ENCODE results near the gene LKAAEAR1. TPM values are rescaled to one million over a fixed set of nuclear protein-coding genes. Genes with fewer than 3 reads are reported as not detected.

The LKAAEAR1 gene
- polyA plus RNA-seq, 1 donor: 0.19 TPM

GRCh38 chr20:64042054-64042781 lies 42.0 kb downstream of the LKAAEAR1 start:
- Histone ChIP-seq H3K27me3 (ENCODE audit: control insufficient read depth, insufficient read depth, low read length) (peaks cover 93% of the 10 kb centered on the region), H3K4me3 (ENCODE audit: low read length) (no peak overlapping the region), H3K36me3 (ENCODE audit: control insufficient read depth, insufficient read depth, low read length) (no peaks in the 10 kb centered on the region), H3K27ac (ENCODE audit: low read length) (no peak overlapping the region), H3K9me3 (ENCODE audit: control insufficient read depth, low read depth, low read length) (peaks cover 4% of the 10 kb centered on the region), H3K4me1 (ENCODE audit: control insufficient read depth, insufficient read depth, low read length) (peaks cover 14% of the 10 kb centered on the region)
- no CpG with 5 or more reads among the region's 55 CpGs for WGBS (ENCODE audit: insufficient coverage, low lambda C conversion rate)
- DNase-seq: no peak

- H3K9me3 ChIP-seq (ENCODE audit: control insufficient read depth, low read depth, low read length): peaks cover 4% of the 10 kb centered on the region
- H3K27me3 ChIP-seq (ENCODE audit: control insufficient read depth, insufficient read depth, low read length): peaks cover 93% of the 10 kb centered on the region
- peaks cover 14% of the 10 kb centered on the region for H3K4me1 ChIP-seq (ENCODE audit: control insufficient read depth, insufficient read depth, low read length)
- DNase-seq: no peak
- no peak overlapping the region for H3K27ac ChIP-seq (ENCODE audit: low read length)
- no peak overlapping the region for H3K4me3 ChIP-seq (ENCODE audit: low read length)
- H3K36me3 ChIP-seq (ENCODE audit: control insufficient read depth, insufficient read depth, low read length): no peaks in the 10 kb centered on the region
- no CpG with 5 or more reads among the region's 11 CpGs for WGBS (ENCODE audit: insufficient coverage, low lambda C conversion rate)
These were observed 42.5 kb downstream of the LKAAEAR1 start for GRCh38 chr20:64041781-64042053.

GRCh38 chr20:64041040-64041780 lies 43.0 kb downstream of the LKAAEAR1 start:
- Histone ChIP-seq H3K27ac (ENCODE audit: low read length) (no peak overlapping the region), H3K27me3 (ENCODE audit: control insufficient read depth, insufficient read depth, low read length) (peaks cover 93% of the 10 kb centered on the region), H3K9me3 (ENCODE audit: control insufficient read depth, low read depth, low read length) (peaks cover 4% of the 10 kb centered on the region), H3K4me3 (ENCODE audit: low read length) (no peak overlapping the region), H3K4me1 (ENCODE audit: control insufficient read depth, insufficient read depth, low read length) (peaks cover 18% of the 10 kb centered on the region), H3K36me3 (ENCODE audit: control insufficient read depth, insufficient read depth, low read length) (no peaks in the 10 kb centered on the region)
- no CpG with 5 or more reads among the region's 15 CpGs for WGBS (ENCODE audit: insufficient coverage, low lambda C conversion rate)
- no peak for DNase-seq

GRCh38 chr20:64040231-64041039 lies 43.8 kb downstream of the LKAAEAR1 start:
- peaks cover 4% of the 10 kb centered on the region for H3K9me3 ChIP-seq (ENCODE audit: control insufficient read depth, low read depth, low read length)
- no peak overlapping the region for H3K27ac ChIP-seq (ENCODE audit: low read length)
- H3K27me3 ChIP-seq (ENCODE audit: control insufficient read depth, insufficient read depth, low read length): peaks cover 93% of the 10 kb centered on the region
- no peak for DNase-seq
- H3K4me3 ChIP-seq (ENCODE audit: low read length): no peak overlapping the region
- peaks cover 18% of the 10 kb centered on the region for H3K4me1 ChIP-seq (ENCODE audit: control insufficient read depth, insufficient read depth, low read length)
- H3K36me3 ChIP-seq (ENCODE audit: control insufficient read depth, insufficient read depth, low read length): peaks cover 3% of the 10 kb centered on the region
- no CpG with 5 or more reads among the region's 12 CpGs for WGBS (ENCODE audit: insufficient coverage, low lambda C conversion rate)

GRCh38 chr20:64039293-64040160 lies 44.7 kb downstream of the LKAAEAR1 start:
- WGBS (ENCODE audit: insufficient coverage, low lambda C conversion rate): no CpG with 5 or more reads among the region's 17 CpGs
- no peak for DNase-seq
- H3K4me3 ChIP-seq (ENCODE audit: low read length): no peak overlapping the region
- H3K9me3 ChIP-seq (ENCODE audit: control insufficient read depth, low read depth, low read length): peaks cover 4% of the 10 kb centered on the region
- peaks cover 18% of the 10 kb centered on the region for H3K4me1 ChIP-seq (ENCODE audit: control insufficient read depth, insufficient read depth, low read length)
- H3K27me3 ChIP-seq (ENCODE audit: control insufficient read depth, insufficient read depth, low read length): peaks cover 90% of the 10 kb centered on the region
- H3K27ac ChIP-seq (ENCODE audit: low read length): no peak overlapping the region
- peaks cover 12% of the 10 kb centered on the region for H3K36me3 ChIP-seq (ENCODE audit: control insufficient read depth, insufficient read depth, low read length)

- Histone ChIP-seq H3K4me3 (ENCODE audit: low read length) (peak overlapping the region; percentile 35), H3K9me3 (ENCODE audit: control insufficient read depth, low read depth, low read length) (peaks cover 7% of the 10 kb centered on the region), H3K27ac (ENCODE audit: low read length) (no peak overlapping the region), H3K36me3 (ENCODE audit: control insufficient read depth, insufficient read depth, low read length) (peaks cover 20% of the 10 kb centered on the region), H3K27me3 (ENCODE audit: control insufficient read depth, insufficient read depth, low read length) (peaks cover 82% of the 10 kb centered on the region), H3K4me1 (ENCODE audit: control insufficient read depth, insufficient read depth, low read length) (peaks cover 18% of the 10 kb centered on the region)
- no CpG with 5 or more reads among the region's 91 CpGs for WGBS (ENCODE audit: insufficient coverage, low lambda C conversion rate)
- peak; percentile 72 to 80 for DNase-seq
These were observed 45.5 kb downstream of the LKAAEAR1 start for GRCh38 chr20:64038565-64039292.

GRCh38 chr20:64038224-64038564 lies 46.0 kb downstream of the LKAAEAR1 start:
- Histone ChIP-seq H3K9me3 (ENCODE audit: control insufficient read depth, low read depth, low read length) (peaks cover 7% of the 10 kb centered on the region), H3K36me3 (ENCODE audit: control insufficient read depth, insufficient read depth, low read length) (peaks cover 25% of the 10 kb centered on the region), H3K27ac (ENCODE audit: low read length) (no peak overlapping the region), H3K27me3 (ENCODE audit: control insufficient read depth, insufficient read depth, low read length) (peaks cover 80% of the 10 kb centered on the region), H3K4me3 (ENCODE audit: low read length) (no peak overlapping the region), H3K4me1 (ENCODE audit: control insufficient read depth, insufficient read depth, low read length) (peaks cover 18% of the 10 kb centered on the region)
- DNase-seq: no peak
- no CpG with 5 or more reads among the region's 30 CpGs for WGBS (ENCODE audit: insufficient coverage, low lambda C conversion rate)

- H3K4me3 ChIP-seq (ENCODE audit: low read length): no peak overlapping the region
- peaks cover 30% of the 10 kb centered on the region for H3K36me3 ChIP-seq (ENCODE audit: control insufficient read depth, insufficient read depth, low read length)
- H3K27ac ChIP-seq (ENCODE audit: low read length): no peak overlapping the region
- H3K4me1 ChIP-seq (ENCODE audit: control insufficient read depth, insufficient read depth, low read length): peaks cover 18% of the 10 kb centered on the region
- H3K27me3 ChIP-seq (ENCODE audit: control insufficient read depth, insufficient read depth, low read length): peaks cover 82% of the 10 kb centered on the region
- no CpG with 5 or more reads among the region's 36 CpGs for WGBS (ENCODE audit: insufficient coverage, low lambda C conversion rate)
- H3K9me3 ChIP-seq (ENCODE audit: control insufficient read depth, low read depth, low read length): peaks cover 7% of the 10 kb centered on the region
- no peak for DNase-seq
These were observed 46.5 kb downstream of the LKAAEAR1 start for GRCh38 chr20:64037498-64038213.

GRCh38 chr20:64037199-64037497 lies 47.0 kb downstream of the LKAAEAR1 start:
- H3K27ac ChIP-seq (ENCODE audit: low read length): no peak overlapping the region
- no CpG with 5 or more reads among the region's 3 CpGs for WGBS (ENCODE audit: insufficient coverage, low lambda C conversion rate)
- H3K4me3 ChIP-seq (ENCODE audit: low read length): no peak overlapping the region
- peaks cover 81% of the 10 kb centered on the region for H3K27me3 ChIP-seq (ENCODE audit: control insufficient read depth, insufficient read depth, low read length)
- H3K9me3 ChIP-seq (ENCODE audit: control insufficient read depth, low read depth, low read length): peaks cover 7% of the 10 kb centered on the region
- peaks cover 18% of the 10 kb centered on the region for H3K4me1 ChIP-seq (ENCODE audit: control insufficient read depth, insufficient read depth, low read length)
- no peak for DNase-seq
- H3K36me3 ChIP-seq (ENCODE audit: control insufficient read depth, insufficient read depth, low read length): peaks cover 35% of the 10 kb centered on the region

Data from large intestine (tissue), 3 donors.